Liver (tissue), 9 donors: ENCODE results near the gene CCDC110. TPM values are rescaled to one million over a fixed set of nuclear protein-coding genes. Genes with fewer than 3 reads are reported as not detected.

Experiments
- DNase-seq: peaks from one replicate; pipeline ENCODE4 v3.0.0-alpha.2; 2017; ENCODE audit warnings: low spot score
- H3K27ac ChIP-seq, 2 donors: one replicate each; pipeline ENCODE4 v1.7.0; 2013; ENCODE audit warnings: inconsistent platforms in 2 of 2, low read length in 2 of 2, control low read depth in 1 of 2, low read depth in 1 of 2, mild to moderate bottlenecking in 1 of 2
- H3K27me3 ChIP-seq, 4 donors: one replicate each; pipeline versions ENCODE4 v1.6.1 to v1.7.0; 2013; ENCODE audit warnings: low read length in 3 of 4, inconsistent platforms in 1 of 4, mild to moderate bottlenecking in 1 of 4, moderate library complexity in 1 of 4; ENCODE audit not compliant: control insufficient read depth in 4 of 4, insufficient read depth in 4 of 4
- H3K36me3 ChIP-seq, 4 donors: one replicate each; pipeline versions ENCODE4 v1.6.1 to v1.7.0; 2013; ENCODE audit warnings: low read length in 3 of 4, mild to moderate bottlenecking in 3 of 4, low read depth in 1 of 4, moderate library complexity in 1 of 4; ENCODE audit not compliant: control insufficient read depth in 4 of 4, insufficient read depth in 3 of 4
- H3K4me1 ChIP-seq, 4 donors: one replicate each; pipeline versions ENCODE4 v1.6.1 to v1.7.0; 2013; ENCODE audit warnings: low read length in 3 of 4, mild to moderate bottlenecking in 3 of 4, moderate library complexity in 1 of 4; ENCODE audit not compliant: control insufficient read depth in 4 of 4, insufficient read depth in 4 of 4
- H3K4me3 ChIP-seq, 3 donors: one replicate each; pipeline versions ENCODE4 v1.6.1 to v1.7.0; 2013; ENCODE audit warnings: low read length in 3 of 3, control low read depth in 1 of 3, low read depth in 1 of 3, mild to moderate bottlenecking in 1 of 3
- H3K9ac ChIP-seq, 2 donors: one replicate each; pipeline ENCODE4 v1.7.0; 2013; ENCODE audit warnings: low read length in 2 of 2, mild to moderate bottlenecking in 2 of 2, moderate library complexity in 2 of 2, control low read depth in 1 of 2, low read depth in 1 of 2
- H3K9me3 ChIP-seq, 4 donors: one replicate each; pipeline versions ENCODE4 v1.6.1 to v1.7.0; 2013; ENCODE audit warnings: low read length in 3 of 4; ENCODE audit not compliant: control insufficient read depth in 4 of 4
- ATF3 ChIP-seq: IDR thresholded peaks from 2 replicates; pipeline ENCODE4 v1.6.1; 2016; ENCODE audit warnings: antibody characterized with exemption
- CTCF ChIP-seq: fragments of 150-350 bp; IDR thresholded peaks from 2 replicates; pipeline ENCODE4 v1.5.1; 2017; ENCODE audit warnings: improper control_type of control experiment, low read depth, low read length; ENCODE audit not compliant: missing input control
- EGR1 ChIP-seq, 2 donors: IDR thresholded peaks; 2 replicates each; pipeline ENCODE4 v1.6.1; 2016 to 2018; ENCODE audit warnings: antibody characterized with exemption in 2 of 2, low read depth in 2 of 2
- FOXA1 ChIP-seq: IDR thresholded peaks from 2 replicates; pipeline ENCODE4 v1.6.1; 2016; ENCODE audit warnings: antibody characterized with exemption
- FOXA2 ChIP-seq: IDR thresholded peaks from 2 replicates; pipeline ENCODE4 v1.6.1; 2016; ENCODE audit warnings: antibody characterized with exemption
- GABPA ChIP-seq, 2 donors: IDR thresholded peaks in 1 of 2; conservative IDR thresholded peaks in 1 of 2; 2 replicates each; pipeline ENCODE4 v1.6.1; 2016; ENCODE audit warnings: antibody characterized with exemption in 2 of 2, mild to moderate bottlenecking in 1 of 2, moderate library complexity in 1 of 2
- HNF4A ChIP-seq, 2 donors: conservative IDR thresholded peaks; 2 replicates each; pipeline ENCODE4 v1.6.1; 2016; ENCODE audit warnings: antibody characterized with exemption in 2 of 2, mild to moderate bottlenecking in 2 of 2
- HNF4G ChIP-seq: IDR thresholded peaks from 2 replicates; pipeline ENCODE4 v1.6.1; 2016; ENCODE audit warnings: antibody characterized with exemption
- JUND ChIP-seq, 2 donors: IDR thresholded peaks; 2 replicates each; pipeline ENCODE4 v1.6.1; 2016; ENCODE audit warnings: antibody characterized with exemption in 2 of 2
- NR2F2 ChIP-seq: IDR thresholded peaks from 2 replicates; pipeline ENCODE4 v1.6.1; 2016; ENCODE audit warnings: antibody characterized with exemption
- REST ChIP-seq: IDR thresholded peaks from 2 replicates; pipeline ENCODE4 v1.6.1; 2016; ENCODE audit warnings: antibody characterized with exemption, mild to moderate bottlenecking
- RXRA ChIP-seq, 2 donors: IDR thresholded peaks; 2 replicates each; pipeline ENCODE4 v1.6.1; 2017 to 2018; ENCODE audit warnings: antibody characterized with exemption in 2 of 2, mild to moderate bottlenecking in 1 of 2
- SP1 ChIP-seq: IDR thresholded peaks from 2 replicates; pipeline ENCODE4 v1.6.1; 2018; ENCODE audit warnings: antibody characterized with exemption, mild to moderate bottlenecking
- TAF1 ChIP-seq: conservative IDR thresholded peaks from 2 replicates; pipeline ENCODE4 v1.6.1; 2016; ENCODE audit warnings: antibody characterized with exemption, mild to moderate bottlenecking
- YY1 ChIP-seq: IDR thresholded peaks from 2 replicates; pipeline ENCODE4 v1.6.1; 2016; ENCODE audit warnings: antibody characterized with exemption, mild to moderate bottlenecking
- ZBTB33 ChIP-seq: IDR thresholded peaks from 2 replicates; pipeline ENCODE4 v1.6.1; 2016; ENCODE audit warnings: antibody characterized with exemption
- WGBS: extraction: QIAGEN DNeasy Blood & Tissue Kit; methylation state at CpG from one replicate; pipeline ENCODE4 v1.1.7; 2013; 5-methylcytosine and 5-hydroxymethylcytosine counted together
- polyA plus RNA-seq, 2 donors: library from polyadenylated mRNA; stranded (reverse) in 1 of 2; unstranded in 1 of 2; fragments of 200-250 nt in 1 of 2; fragments of >200 nt in 1 of 2; fragmentation: Nextera tagmentation in 1 of 2; extraction: Ambion mirVana in 1 of 2; gene quantifications; one replicate each; pipeline versions ENCODE4 v1.2.1 to v1.2.3, GENCODE V29; 2013 to 2015
- total RNA-seq, 2 donors: library from RNA; depleted of rRNA; stranded (reverse); fragments of >200 nt; gene quantifications; one replicate each; pipeline ENCODE4 v1.2.3, GENCODE V29; 2014
- donor health status: healthy.
- donor health status: healthy.
- donor health status: healthy.
- donor health status: healthy.
- donor health status: healthy.

The CCDC110 gene
- total and polyA plus RNA-seq, 4 donors: 0.45 to 1.5 (median 0.60) TPM; not detected in 1

- 97% methylated on average over 2 of the region's 2 CpGs for WGBS
- no peak overlapping the region for H3K27ac ChIP-seq
- peaks cover 0 to 2% (median 0%) of the 10 kb centered on the region in 4 donors for H3K9me3 ChIP-seq
- no peak overlapping the region for H3K4me3 ChIP-seq
- DNase-seq: no peak
- H3K36me3 ChIP-seq: peaks cover 0 to 32% (median 23%) of the 10 kb centered on the region in 4 donors
- H3K4me1 ChIP-seq: no peaks in the 10 kb centered on the region
- H3K9ac ChIP-seq: no peak overlapping the region
- no peaks in the 10 kb centered on the region for H3K27me3 ChIP-seq
- TF ChIP-seq EGR1 (IDR thresholded peaks at IDR 0.05; ENCODE audit: low read depth in 2 of 2): no peak
- no peak for TF ChIP-seq TAF1
- no peak for TF ChIP-seq JUND (IDR thresholded peaks at IDR 0.05)
- TF ChIP-seq GABPA (IDR thresholded peaks at IDR 0.05 in 1 of 2, conservative IDR thresholded peaks at IDR 0.05 in 1 of 2): no peak
- TF ChIP-seq SP1: no peak
- no peak for TF ChIP-seq FOXA1
- TF ChIP-seq HNF4G: no peak
- TF ChIP-seq CTCF: no peak
- TF ChIP-seq ATF3: no peak
- TF ChIP-seq ZBTB33: no peak
- no peak for TF ChIP-seq FOXA2
- TF ChIP-seq RXRA (IDR thresholded peaks at IDR 0.05): no peak
- TF ChIP-seq HNF4A (conservative IDR thresholded peaks at IDR 0.05): no peak
- no peak for TF ChIP-seq NR2F2
Observed at GRCh38 chr4:185408432-185408831, 63.1 kb downstream of the CCDC110 start.

- Histone ChIP-seq H3K9me3 (peaks cover 0 to 2% (median 0%) of the 10 kb centered on the region in 4 donors), H3K27ac (no peak overlapping the region), H3K4me3 (no peak overlapping the region), H3K36me3 (peaks cover 0 to 36% (median 26%) of the 10 kb centered on the region in 4 donors), H3K9ac (no peak overlapping the region), H3K27me3 (no peaks in the 10 kb centered on the region), H3K4me1 (no peaks in the 10 kb centered on the region)
- WGBS: 91% methylated on average over 6 of the region's 6 CpGs
- no peak for DNase-seq
- TF ChIP-seq TAF1 (no peak), ATF3 (no peak), SP1 (no peak), REST (no peak), RXRA (IDR thresholded peaks at IDR 0.05) (no peak), EGR1 (IDR thresholded peaks at IDR 0.05; ENCODE audit: low read depth in 2 of 2) (no peak), HNF4G (no peak), CTCF (no peak), FOXA2 (no peak), NR2F2 (no peak), JUND (IDR thresholded peaks at IDR 0.05) (no peak), HNF4A (conservative IDR thresholded peaks at IDR 0.05) (no peak), ZBTB33 (no peak), YY1 (no peak), FOXA1 (no peak)
Observed at GRCh38 chr4:185405296-185405999, 66.1 kb downstream of the CCDC110 start.
